Fibroblast of skin of right quadriceps (primary cell): Measurements from ENCODE around the gene ONECUT1.
A peak's percentile ranks its signal among the peaks of the same experiment; 100 is the strongest.

Experiments
- DNase-seq: peaks from one replicate; pipeline ENCODE4 v3.0.0-alpha.2; 2013

ONECUT1 gene

DNA sequence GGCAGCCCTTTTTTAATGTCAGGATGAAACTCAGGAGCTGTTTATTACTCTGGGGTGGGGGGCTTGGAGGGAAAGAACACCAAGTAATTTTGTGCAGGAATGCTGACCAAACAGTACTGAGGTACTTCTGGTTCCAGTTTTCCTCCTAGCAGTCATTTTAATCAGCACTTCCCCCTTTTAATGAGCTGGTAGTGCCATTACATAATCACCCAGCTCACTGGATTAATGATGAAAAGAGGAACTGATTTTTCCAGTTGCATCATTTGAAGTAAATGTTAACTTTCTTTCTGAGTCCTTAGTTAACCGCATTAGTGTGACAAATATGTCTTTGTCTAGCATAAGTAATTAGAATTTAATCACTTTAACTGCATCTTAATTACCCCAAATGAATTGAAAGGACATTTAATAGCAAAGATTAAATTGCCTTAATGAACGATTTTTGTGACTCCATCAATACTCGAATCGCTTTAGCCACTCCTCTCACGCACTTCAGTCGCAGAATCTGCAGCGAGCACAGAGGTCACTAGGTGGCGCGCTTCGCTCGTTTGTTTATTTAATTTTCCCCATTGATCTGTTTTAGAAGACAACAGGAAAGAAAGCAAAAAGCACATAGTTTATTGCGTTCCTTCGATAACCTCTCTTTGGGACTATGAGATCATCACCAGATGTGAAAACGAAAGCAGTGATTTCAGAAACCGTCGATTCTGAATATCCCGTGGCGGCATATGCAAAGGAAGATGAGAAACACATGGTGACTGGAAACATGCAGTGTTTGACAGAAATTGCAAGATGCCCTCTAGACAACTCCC lies 9.8 kb downstream of the ONECUT1 start:
- peak; percentile 41 for DNase-seq

DNA sequence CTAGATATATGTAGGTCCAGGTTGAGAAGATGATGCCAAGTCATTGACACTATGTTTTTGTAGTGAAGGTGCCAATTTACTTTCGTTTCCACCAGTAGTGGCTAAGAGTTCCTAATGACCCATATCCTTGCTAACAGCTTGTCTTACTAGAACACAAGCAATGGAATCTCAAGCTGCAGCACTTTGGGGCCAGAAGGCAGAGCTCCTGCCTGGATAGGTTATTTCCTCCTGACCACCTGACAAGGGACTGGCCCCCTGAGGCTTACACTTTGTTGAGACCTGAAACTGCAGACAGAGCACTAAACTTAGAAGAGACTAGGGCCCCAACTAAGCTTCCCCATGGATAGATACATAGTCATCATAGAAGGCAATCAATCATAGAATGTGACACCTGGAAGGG lies 11.7 kb downstream of the ONECUT1 start:
- no peak for DNase-seq

DNA sequence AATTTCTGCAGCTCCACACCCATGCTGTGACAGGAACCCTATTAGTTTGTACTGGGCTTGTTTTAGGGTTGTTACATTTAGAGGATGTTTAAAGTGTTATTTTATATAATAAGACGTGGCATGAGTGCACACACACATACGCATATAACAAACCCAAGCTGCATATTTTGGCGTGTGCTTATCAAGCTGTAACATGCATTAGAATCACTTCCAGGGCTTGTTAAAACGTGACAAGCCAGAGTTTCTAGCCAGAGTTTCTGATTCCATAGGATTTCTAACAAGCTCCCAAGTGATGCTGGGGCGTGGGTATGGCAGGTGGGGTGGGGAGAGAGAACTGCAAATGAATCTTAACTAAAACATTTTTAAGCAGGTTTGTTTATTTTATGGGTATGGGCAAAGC lies 17.4 kb downstream of the ONECUT1 start:
- no peak for DNase-seq

DNA sequence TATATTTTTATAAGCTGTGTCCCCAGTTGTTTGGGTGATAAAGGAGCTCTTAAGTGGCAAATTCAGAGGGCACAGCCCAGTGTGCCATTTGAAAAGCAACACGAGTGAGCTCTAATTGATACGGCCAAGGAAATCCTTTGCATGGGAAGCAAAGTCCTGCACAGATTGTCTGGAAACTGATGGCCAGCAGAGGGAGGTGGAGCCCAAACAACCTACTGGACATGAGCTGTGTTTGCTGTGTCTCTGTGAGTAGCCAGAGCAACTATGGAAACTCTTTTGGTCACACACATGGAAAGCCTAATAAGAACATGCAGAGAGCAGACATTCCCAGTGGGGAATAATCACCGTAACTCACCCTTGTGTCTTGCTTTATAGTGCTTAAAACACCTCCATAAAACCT lies 24.4 kb downstream of the ONECUT1 start:
- no peak for DNase-seq

DNA sequence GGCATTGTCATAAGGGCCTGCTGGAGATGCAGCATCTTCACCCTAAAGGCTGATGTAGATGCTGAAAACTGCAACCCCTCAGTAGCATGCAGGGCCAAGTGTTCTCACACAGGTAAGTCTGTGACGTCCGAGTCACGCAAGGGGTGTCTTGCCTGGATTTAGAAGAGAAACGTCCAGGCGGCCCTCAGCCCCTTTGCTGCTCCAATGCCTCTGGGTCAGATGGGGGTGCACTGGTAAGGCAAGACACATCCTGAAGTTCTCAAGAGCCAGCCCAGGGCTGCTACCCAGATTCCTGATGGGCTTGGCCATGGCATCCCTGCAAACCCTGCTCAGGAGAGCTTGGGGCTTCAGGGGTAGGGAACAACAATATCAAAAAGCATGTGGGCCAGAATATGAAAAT lies 25.4 kb downstream of the ONECUT1 start:
- DNase-seq, result no peak

DNA sequence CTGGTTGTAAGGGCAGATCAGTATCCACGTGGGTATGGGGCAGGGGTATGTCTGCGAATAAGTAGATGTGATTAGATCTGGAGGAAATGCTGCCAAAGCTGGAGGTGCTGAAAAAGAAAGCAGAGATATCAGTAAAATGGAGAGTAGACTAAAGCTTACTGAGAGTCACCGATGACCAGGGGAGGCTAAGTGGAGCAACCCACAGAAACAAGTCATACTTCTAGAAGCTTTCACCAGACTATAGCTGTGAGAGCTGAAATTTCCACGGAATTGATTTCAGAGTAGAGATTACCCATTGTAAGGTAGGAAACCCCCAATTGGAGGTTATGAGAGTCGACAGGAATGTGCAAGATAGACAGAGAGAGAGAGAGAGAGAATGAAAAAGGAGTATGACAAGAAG lies 27.5 kb downstream of the ONECUT1 start:
- no peak for DNase-seq

DNA sequence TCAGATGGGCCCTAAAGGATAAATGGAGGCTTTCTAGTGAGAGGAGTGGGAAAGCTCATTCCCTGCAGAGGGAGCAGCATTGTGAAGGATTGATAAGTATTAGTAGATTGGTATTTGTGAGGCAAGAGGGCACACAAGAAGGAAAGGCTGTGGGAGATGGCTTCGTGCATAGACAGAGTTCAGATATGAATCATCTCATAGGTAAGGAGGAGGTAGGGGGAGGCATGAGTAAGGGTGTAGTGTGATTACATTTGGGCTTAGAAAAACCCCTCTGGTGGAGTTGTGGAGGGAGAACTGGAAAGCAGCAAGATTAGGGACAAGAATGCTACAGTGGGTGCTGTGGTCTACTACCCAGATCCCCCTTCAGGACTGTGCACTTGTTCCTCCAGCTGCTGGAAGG lies 29.6 kb downstream of the ONECUT1 start:
- DNase-seq, result no peak

DNA sequence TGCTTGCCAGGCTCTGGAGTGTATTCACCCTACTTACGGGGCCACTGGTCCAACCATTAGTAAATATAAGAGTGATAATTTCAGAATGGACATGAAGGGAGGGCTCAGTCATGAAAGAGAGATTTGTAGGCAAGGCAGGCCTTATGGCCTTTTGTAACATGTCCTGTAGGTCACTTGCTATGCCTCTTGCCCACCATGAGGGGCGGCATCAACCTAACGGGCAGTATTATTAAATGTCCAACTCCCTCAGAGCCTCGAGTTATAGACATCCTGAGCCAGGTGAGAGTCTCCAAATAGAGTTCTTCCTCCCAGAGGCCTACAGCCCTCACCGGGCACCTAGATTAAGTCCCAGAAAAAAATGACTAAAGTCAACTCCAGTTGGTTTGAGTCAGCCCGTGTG lies 30.2 kb downstream of the ONECUT1 start:
- DNase-seq, result no peak

DNA sequence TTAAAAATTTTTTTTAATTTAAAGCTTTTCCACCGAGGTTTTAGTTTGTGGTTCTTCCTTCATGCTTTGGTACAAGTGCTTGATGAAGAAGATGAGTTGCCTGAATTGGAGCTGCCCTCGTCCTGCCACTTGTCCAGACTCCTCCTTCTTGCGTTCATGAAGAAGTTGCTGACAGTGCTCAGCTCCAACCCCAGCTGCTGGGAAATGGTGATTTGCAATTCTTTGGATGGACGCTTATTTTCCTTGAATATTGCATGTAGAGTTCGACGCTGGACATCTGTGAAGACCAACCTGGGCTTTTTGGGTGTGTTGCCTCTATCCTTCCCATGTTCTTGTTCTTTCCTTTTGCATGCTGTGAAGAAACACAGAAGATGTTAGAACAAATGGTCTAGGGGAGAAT lies 32.6 kb downstream of the ONECUT1 start:
- no peak for DNase-seq

DNA sequence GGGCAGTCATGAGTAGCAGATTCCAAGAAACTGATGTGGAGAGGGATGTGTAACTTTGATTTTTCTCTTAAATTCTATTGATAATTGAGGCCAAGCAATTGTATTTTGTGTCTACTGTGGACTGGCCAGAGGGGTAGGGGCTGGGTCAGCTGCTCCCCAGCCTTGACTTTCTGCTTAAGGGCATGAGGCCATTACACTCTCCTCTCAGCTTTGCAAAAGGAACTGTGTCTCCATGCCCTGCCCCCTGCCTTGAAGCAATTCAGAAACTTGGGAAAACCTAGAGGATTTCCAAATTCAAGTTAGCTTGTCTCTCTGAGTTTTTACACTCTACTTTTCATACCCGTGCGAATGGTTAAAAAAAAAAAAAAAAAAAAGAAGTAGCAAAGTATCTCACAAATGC lies 38.6 kb downstream of the ONECUT1 start:
- no peak for DNase-seq

DNA sequence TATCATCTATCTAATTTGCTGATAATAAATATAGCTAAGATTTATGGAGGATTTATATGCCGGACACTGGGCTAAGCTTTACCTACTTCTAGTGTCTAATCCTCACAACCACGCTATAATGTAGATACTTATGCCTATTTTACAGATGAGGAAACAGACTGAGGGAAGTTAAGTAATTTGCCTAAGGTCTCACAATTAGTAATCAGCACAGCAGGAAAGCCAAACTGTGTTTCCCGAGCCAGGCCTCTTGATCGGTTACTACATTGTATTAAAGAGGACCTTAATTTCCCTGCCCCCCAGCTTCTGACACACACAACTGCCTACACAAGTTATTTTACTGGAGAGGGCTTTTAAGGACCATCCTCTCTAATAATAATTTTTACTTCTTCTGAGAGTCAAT lies 40.9 kb downstream of the ONECUT1 start:
- DNase-seq, result no peak

DNA sequence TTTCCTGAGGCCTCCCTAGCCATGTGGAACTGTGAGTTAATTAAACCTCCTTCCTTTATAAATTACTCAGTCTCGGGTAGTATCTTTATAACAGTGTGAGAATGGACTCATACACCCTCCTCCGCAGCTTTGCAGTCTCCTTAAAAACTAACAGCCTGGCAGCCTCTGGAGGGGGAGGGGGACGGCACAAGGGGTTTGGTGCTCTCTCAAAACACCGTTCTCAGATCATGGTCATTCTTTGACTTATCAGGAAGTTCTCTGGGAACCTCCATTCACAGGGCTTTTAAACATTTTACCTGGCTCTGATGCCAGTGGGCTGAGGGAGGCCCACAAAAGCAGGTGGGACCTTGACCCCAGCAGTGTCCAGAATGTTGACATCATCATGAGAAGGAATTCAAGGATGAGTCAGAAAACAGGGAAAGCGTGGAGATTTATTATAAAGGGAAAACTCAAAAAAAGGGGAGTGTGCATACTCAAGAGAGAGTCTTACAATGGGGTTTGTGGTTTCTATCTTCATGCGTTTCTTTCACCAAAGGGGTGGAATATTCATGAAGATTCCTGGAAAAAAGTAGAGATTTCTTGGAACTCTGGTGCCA lies 43.9 kb downstream of the ONECUT1 start:
- no peak for DNase-seq

DNA sequence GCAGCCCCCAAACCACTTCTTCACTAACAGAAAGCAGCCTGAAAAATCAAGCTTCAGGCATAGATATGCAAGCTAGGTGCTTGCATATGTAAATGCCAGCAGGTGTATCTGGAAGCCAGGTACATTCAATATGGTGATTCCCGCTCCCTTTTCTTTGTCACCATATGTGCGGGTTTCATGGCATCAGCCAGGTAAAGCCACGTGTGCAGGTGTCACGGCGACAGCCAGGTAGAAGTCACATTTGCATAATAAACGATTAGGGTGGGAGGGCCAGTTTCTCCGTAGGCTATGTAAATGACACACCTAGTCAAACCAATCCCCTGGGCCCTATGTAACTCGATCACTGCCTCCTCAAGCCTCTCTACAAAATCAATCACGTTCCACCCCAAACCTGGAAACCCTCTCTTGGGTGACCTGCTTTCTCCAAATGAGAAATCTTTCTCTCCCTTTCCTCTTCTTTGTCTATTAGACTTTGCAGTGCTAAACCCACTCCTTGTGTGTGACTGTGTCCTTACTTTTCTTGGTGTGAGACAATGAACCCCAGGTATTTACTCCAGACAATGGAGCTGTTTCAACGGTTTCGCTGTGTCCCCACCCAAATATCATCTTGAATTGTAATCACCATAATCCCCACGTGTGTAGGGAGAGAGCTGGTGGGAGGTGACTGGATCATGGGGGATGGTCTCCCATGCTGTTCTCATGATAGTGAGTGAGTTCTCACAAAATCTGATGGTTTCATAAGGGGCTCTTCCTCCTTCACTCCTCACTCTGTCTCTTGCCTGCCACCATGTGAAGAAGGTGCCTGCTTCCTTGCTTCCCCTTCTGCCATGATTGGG lies 44.6 kb downstream of the ONECUT1 start:
- no peak for DNase-seq

DNA sequence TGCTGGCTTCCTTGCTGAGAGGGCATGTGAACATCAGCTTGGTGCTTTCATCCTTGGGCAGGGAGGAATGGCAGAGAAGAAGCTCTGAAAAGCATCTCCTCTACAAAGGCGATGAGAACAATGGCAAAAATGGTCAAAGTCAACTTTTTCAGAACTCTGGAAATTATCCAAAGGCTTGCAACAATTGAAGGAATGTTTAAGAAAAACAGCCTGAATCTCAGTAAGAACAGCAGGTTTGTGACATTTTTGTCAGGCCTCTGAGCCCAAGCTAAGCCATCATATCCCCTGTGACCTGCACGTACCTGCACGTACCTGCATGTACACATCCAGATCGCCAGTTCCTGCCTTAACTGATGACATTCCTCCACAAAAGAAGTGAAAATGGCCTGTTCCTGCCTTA lies 51.8 kb downstream of the ONECUT1 start:
- DNase-seq, result no peak

DNA sequence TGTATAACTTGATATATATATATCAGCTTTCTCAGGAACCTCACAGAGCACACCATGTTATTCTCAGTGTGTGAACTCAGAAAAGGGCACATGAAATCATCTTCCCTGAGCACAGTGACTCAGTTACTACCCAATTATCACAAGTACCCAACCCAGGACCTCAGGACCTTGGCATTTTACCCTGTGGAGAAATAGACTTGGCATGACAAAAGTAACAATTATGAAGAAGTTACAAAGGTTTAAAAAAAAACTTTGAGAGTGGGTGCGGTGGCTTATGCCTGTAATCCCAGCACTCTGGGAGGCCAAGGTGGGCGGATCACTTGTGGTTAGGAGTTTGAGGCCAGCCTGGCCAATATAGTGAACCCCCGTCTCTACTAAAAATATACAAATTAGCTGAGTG lies 52.4 kb downstream of the ONECUT1 start:
- no peak for DNase-seq

DNA sequence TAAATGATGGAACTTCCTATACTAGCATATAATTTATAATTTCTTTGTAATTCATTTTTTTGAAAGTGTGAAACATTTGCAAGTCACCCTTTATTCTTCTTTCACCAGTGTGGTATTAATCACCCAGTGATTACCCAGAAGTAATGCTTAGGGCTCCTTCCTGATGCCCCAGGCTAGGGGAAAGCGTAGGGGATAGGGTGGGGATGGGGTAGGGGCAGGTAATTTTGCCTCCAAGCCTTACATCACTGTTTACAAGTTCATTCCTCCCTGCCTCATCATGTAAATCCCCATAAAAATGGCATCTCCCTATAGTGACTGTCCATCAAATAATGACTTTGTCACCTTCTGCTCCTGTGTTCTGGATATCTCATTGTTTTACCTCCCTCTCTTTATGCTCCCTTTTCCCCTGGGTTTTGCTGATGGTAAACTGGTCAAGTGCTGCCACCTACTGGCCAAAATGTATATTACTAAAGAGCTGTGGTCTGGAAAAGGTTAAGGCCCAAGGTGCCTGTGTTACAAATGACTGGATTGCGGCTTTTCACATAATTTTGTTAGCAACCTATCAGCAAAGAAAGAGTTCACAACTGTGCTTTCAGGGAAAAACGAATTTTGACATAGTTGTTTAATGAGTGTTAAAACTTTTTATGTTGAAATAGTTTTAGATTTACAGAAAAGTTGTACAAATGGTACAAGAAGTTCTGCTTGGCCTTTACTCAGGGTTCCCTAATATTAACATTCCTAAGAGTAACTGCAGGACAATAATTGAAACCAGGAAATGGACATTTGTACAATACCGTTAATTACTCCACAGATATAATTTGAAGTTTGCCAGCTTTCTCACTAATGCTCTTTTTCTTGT lies 54.7 kb downstream of the ONECUT1 start:
- peak; percentile 73 for DNase-seq

DNA sequence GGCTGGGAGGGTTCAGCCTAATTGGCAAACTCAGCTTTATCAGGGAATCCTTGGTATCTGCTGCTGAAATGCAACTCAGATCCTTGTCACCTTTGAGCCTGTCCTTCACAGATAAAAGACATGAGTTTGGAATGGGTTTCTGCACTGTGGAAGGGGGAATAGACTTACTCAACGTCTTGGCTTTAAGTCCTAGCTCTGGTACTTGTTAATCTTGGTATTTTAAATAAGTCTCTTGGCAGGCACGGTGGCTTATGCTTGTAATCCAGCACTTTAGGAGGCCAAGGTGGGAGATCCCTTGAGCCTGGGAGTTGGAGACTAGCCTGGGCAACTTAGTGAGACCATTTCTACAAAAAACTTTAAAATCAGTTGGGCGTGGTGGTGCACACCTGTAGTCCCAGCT lies 55.8 kb downstream of the ONECUT1 start:
- DNase-seq, result no peak

DNA sequence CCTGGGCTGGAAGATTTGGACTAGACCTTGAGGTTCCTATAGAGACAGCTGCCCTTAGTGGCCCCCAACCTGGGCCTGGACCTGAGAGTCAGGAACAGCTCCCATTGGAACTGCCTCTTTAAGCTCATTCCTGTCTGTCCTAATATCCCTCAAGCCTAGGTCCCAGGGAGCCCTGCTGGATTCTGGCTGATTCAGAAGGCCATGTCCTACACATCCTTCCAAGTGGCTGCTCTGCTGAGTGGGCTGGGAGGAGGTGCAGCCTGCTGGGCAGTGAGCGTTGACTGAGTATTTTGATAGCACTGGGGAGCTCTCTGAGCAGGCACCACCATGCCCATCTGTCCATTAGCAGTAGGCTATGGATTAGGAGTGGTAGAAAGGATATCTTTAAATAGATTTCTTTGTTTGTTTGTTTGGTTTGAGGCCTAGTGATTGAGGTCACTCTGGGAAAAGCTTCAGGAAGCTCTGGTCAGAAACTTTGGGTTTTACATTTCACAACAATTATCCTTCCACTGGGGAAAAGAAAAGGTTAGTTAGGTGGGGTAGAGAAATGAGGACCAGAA lies 56.4 kb downstream of the ONECUT1 start:
- no peak for DNase-seq

DNA sequence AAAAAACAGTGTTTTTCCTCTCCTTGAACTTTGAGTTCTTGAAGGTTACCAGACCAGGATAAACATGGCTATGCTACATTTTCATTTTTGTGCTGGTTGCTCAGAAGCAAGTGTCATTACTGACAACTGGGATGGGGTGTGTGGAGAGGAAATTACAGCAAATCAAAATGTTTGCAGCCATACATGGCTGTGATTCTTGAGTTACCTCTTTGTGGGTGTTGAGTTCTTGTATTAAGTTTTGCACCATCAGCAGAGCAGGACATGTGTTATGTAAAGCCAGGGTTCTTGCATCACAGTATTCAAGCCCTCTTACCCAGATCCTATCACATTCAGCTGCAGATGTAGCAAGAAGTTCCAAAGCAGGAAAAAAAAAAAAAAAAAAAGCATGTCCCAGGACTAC lies 57.0 kb downstream of the ONECUT1 start:
- DNase-seq, result peak; percentile 10

DNA sequence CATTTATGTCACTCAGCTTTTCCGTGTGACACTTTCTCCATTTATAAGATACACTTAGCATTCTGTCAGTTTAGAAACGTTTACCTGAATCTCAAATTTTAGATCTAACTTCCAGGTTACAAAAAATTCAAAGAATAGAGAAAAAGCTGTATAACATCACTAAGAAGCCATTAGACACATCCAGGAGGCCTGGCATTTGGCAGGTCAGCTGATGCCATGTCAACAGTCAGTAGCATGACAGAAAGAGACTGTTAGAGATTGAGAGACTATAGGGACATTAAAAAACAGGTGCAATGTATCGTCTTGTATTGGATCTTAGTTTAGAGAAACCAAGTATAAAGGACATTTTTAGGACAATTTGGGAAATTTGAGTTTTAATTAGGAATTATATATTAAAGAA lies 57.6 kb downstream of the ONECUT1 start:
- no peak for DNase-seq

DNA sequence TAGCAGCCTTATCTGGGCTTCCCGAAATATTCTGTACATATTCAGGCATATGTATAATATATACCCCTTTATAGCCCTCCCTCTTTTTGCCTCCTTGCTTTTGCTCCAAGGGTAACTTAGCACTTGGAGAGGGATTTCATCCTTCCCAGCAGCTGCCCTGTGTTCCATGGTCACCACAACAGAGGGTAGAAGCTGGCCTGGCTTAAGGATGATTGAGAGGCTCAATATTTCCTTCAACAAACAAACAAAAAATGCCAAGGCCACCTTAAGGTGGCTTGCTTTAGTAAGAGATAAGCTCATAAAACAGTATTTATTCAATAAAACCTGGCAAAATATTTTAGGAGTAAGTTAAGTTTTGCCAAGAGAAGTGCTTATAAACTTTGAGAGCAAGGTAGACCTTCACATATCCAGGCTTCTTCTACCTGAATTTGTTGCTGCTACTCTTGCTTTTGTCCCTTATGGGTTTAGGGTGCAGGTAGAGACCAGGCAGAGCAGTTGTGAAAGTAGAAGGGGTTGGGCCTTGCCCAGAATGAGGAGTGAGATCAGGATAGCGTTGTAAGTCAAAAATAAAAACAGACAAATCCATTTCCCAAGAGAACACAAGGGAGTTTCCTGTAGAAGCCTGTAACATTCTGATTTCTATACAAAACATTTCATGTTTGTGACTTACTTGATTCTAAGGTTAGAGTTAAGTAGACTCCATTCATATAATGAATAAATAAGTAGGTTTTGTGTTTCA lies 58.2 kb downstream of the ONECUT1 start:
- no peak for DNase-seq

DNA sequence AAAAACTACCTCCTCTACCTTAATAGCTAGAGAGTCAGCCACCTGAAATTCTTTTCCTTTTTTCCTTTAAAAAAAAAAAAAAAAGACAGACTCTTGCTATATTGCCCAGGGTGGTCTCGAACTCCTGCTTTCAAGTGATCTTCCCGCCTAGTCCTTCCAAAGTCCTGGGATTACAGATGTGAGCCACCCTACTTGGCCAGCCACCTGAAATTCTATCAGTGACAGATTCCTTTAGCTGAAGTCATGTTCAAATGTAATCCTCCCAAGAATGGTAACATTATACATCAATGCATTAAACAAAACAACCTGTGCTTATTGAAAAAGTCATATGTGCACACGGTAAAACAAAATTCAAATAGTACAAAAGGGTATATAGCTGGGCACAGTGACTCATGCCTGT lies 59.1 kb downstream of the ONECUT1 start:
- no peak for DNase-seq
